TTC549 (cell line): ENCODE measurements around the gene FBN1.

ENCODE experiments used
- FAIRE-seq: peaks from 2 replicates; lab custom pipeline; 2012; peaks lifted over from hg19 to GRCh38; lab: Jason Lieb, UNC

FBN1 gene

GRCh38 chr15:48579945-48580671, 65.4 kb downstream of the FBN1 start:
- no peak for FAIRE-seq

GRCh38 chr15:48578965-48579364, 66.5 kb downstream of the FBN1 start:
- no peak for FAIRE-seq

GRCh38 chr15:48577469-48577868, 68.0 kb downstream of the FBN1 start:
- no peak for FAIRE-seq

- FAIRE-seq: no peak
Measured at GRCh38 chr15:48574187-48574586, 71.3 kb downstream of the FBN1 start.

- FAIRE-seq: no peak
Measured at GRCh38 chr15:48573780-48574179, 71.7 kb downstream of the FBN1 start.

GRCh38 chr15:48572823-48573222, 72.7 kb downstream of the FBN1 start:
- no peak for FAIRE-seq

GRCh38 chr15:48571510-48571909, 74.0 kb downstream of the FBN1 start:
- FAIRE-seq: peak; percentile 26

- no peak for FAIRE-seq
Measured at GRCh38 chr15:48570822-48571221, 74.7 kb downstream of the FBN1 start.

GRCh38 chr15:48569591-48570302, 75.8 kb downstream of the FBN1 start:
- FAIRE-seq: no peak

GRCh38 chr15:48566668-48567067, 78.8 kb downstream of the FBN1 start:
- no peak for FAIRE-seq

- FAIRE-seq: no peak
Measured at GRCh38 chr15:48565560-48566482, 79.7 kb downstream of the FBN1 start.

GRCh38 chr15:48564690-48565089, 80.8 kb downstream of the FBN1 start:
- no peak for FAIRE-seq

GRCh38 chr15:48563934-48564333, 81.6 kb downstream of the FBN1 start:
- no peak for FAIRE-seq

- no peak for FAIRE-seq
Measured at GRCh38 chr15:48560321-48561051, 85.0 kb downstream of the FBN1 start.

GRCh38 chr15:48559285-48559684, 86.2 kb downstream of the FBN1 start:
- no peak for FAIRE-seq

GRCh38 chr15:48558226-48558625, 87.3 kb downstream of the FBN1 start:
- FAIRE-seq: no peak

- FAIRE-seq: no peak
Measured at GRCh38 chr15:48557335-48557734, 88.2 kb downstream of the FBN1 start.

GRCh38 chr15:48556159-48556897, 89.2 kb downstream of the FBN1 start:
- FAIRE-seq: no peak

GRCh38 chr15:48555241-48555881, 90.1 kb downstream of the FBN1 start:
- FAIRE-seq: no peak

- FAIRE-seq: no peak
Measured at GRCh38 chr15:48554112-48554511, 91.4 kb downstream of the FBN1 start.

GRCh38 chr15:48553559-48553958, 92.0 kb downstream of the FBN1 start:
- no peak for FAIRE-seq
